ENCODE data around the gene ITGA5. TPM values are rescaled to one million over a fixed set of nuclear protein-coding genes. Genes with fewer than 3 reads are reported as not detected.

Gene ITGA5
- total RNA-seq, 1 donor from 2014 or later = 95.0 TPM

- no peak overlapping the region for H3K27ac ChIP-seq
- intact Hi-C loops (cut with DNase I) = no loop called here
These were observed 41.4 kb upstream of the ITGA5 start for GRCh38 chr12:54460317-54460923.

GRCh38 chr12:54459355-54459754 is 40.3 kb upstream of the ITGA5 start:
- DNase-seq (ENCODE audit: extremely low spot score in 2 of 2) = no peak
- TF ChIP-seq CTCF (IDR thresholded peaks at IDR 0.05) = no peak
- no peak for TF ChIP-seq POLR2A (IDR thresholded peaks at IDR 0.05)
- TF ChIP-seq POLR2AphosphoS5 (IDR thresholded peaks at IDR 0.05; ENCODE audit: insufficient read depth in 1 of 2, low read depth in 1 of 2) = no peak
- H3K4me3 ChIP-seq = no peak overlapping the region
- H3K36me3 ChIP-seq = no peaks in the 10 kb centered on the region
- no peak overlapping the region for H3K27ac ChIP-seq
- no peaks in the 10 kb centered on the region for H3K9me3 ChIP-seq
- H3K27me3 ChIP-seq = no peaks in the 10 kb centered on the region
- H3K4me1 ChIP-seq = no peaks in the 10 kb centered on the region
- intact Hi-C loops (cut with DNase I) = no loop called here

More at GRCh38 chr12:54460317-54460923, 41.4 kb upstream of the ITGA5 start:
- Histone ChIP-seq H3K36me3 (no peaks in the 10 kb centered on the region), H3K9me3 (no peaks in the 10 kb centered on the region), H3K4me3 (no peak overlapping the region), H3K4me1 (no peaks in the 10 kb centered on the region), H3K27me3 (no peaks in the 10 kb centered on the region)
- TF ChIP-seq POLR2AphosphoS5 (IDR thresholded peaks at IDR 0.05; ENCODE audit: insufficient read depth in 1 of 2, low read depth in 1 of 2) = no peak
- TF ChIP-seq POLR2A (IDR thresholded peaks at IDR 0.05) = no peak
- no peak for TF ChIP-seq CTCF (IDR thresholded peaks at IDR 0.05)
- no peak for DNase-seq (ENCODE audit: extremely low spot score in 2 of 2)

GRCh38 chr12:54455760-54456469 is 36.8 kb upstream of the ITGA5 start:
- no peak overlapping the region for H3K4me3 ChIP-seq
- H3K27me3 ChIP-seq = no peaks in the 10 kb centered on the region
- H3K36me3 ChIP-seq = no peaks in the 10 kb centered on the region
- H3K9me3 ChIP-seq = no peaks in the 10 kb centered on the region
- TF ChIP-seq CTCF (IDR thresholded peaks at IDR 0.05) = no peak
- no peak for TF ChIP-seq POLR2A (IDR thresholded peaks at IDR 0.05)
- no peak for TF ChIP-seq POLR2AphosphoS5 (IDR thresholded peaks at IDR 0.05; ENCODE audit: insufficient read depth in 1 of 2, low read depth in 1 of 2)
- H3K4me1 ChIP-seq = no peaks in the 10 kb centered on the region
- H3K27ac ChIP-seq = no peak overlapping the region
- DNase-seq (ENCODE audit: extremely low spot score in 2 of 2) = no peak
- intact Hi-C loops (cut with DNase I) = no loop called here

GRCh38 chr12:54452628-54453027 is 33.6 kb upstream of the ITGA5 start:
- DNase-seq (ENCODE audit: extremely low spot score in 2 of 2) = no peak
- H3K4me3 ChIP-seq = no peak overlapping the region
- TF ChIP-seq POLR2A (IDR thresholded peaks at IDR 0.05) = no peak
- TF ChIP-seq POLR2AphosphoS5 (IDR thresholded peaks at IDR 0.05; ENCODE audit: insufficient read depth in 1 of 2, low read depth in 1 of 2) = no peak
- no peak for TF ChIP-seq CTCF (IDR thresholded peaks at IDR 0.05)
- H3K27ac ChIP-seq = no peak overlapping the region
- no peaks in the 10 kb centered on the region for H3K4me1 ChIP-seq
- H3K9me3 ChIP-seq = no peaks in the 10 kb centered on the region
- intact Hi-C loops (cut with DNase I) = no loop called here
- H3K36me3 ChIP-seq = no peaks in the 10 kb centered on the region
- no peaks in the 10 kb centered on the region for H3K27me3 ChIP-seq

DNA sequence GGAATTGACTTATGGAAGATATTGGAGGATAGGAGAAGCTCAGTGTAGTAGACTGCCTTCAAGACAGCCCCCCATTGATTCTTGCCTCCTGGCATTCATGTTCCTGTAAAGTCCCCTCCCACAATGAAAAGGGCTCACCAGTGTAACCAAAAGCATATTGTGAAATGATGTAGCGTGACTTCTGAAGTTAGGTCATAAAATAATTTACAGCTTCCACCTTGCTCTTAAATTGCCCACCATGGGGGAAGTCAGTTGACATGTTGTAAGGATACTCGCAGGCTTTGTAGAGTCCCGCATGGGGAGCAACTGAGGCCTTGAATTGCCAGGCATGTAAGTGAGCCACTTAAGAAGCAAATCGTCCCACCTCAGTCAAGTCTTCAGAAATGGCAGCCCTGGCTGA is 29.3 kb upstream of the ITGA5 start:
- Histone ChIP-seq H3K4me1 (no peaks in the 10 kb centered on the region), H3K36me3 (no peaks in the 10 kb centered on the region), H3K9me3 (no peaks in the 10 kb centered on the region), H3K27ac (no peak overlapping the region), H3K27me3 (no peaks in the 10 kb centered on the region), H3K4me3 (no peak overlapping the region)
- intact Hi-C loops (cut with DNase I) = no loop called here
- DNase-seq (ENCODE audit: extremely low spot score in 2 of 2) = no peak
- TF ChIP-seq POLR2AphosphoS5 (IDR thresholded peaks at IDR 0.05; ENCODE audit: insufficient read depth in 1 of 2, low read depth in 1 of 2) (no peak), POLR2A (IDR thresholded peaks at IDR 0.05) (no peak), CTCF (IDR thresholded peaks at IDR 0.05) (no peak)
